ENCODE data around the gene CABP2. TPM values are rescaled to one million over a fixed set of nuclear protein-coding genes. Genes with fewer than 3 reads are reported as not detected.
"Not testable (repeated sequence)": the region's sequence is repeated elsewhere in the genome, so short reads cannot be mapped to it uniquely, and the experiment has no call there.

Gene CABP2
- total RNA-seq, 2 experiments from 2014 or later: not detected

GRCh38 chr11:67548555-67549110 is 25.4 kb upstream of the CABP2 start:
- Mint-ChIP-seq H3K4me3 (no peak overlapping the region), H3K4me1 (no peaks in the 10 kb centered on the region), H3K27me3 (peaks cover 18% of the 10 kb centered on the region), H3K27ac (no peak overlapping the region), H3K36me3 (ENCODE audit: low read depth) (no peaks in the 10 kb centered on the region), H3K9me3 (peaks cover 13% of the 10 kb centered on the region)
- DNase-seq: no peak
- ChIA-PET CTCF (interaction anchor here (0.7 to 0.8 kb wide), 2 partner anchors 166 to 245 kb away, joined by 3 to 4 read pairs; partner anchors contain the start of gene SSH3), POLR2A (no interaction called here)

DNA sequence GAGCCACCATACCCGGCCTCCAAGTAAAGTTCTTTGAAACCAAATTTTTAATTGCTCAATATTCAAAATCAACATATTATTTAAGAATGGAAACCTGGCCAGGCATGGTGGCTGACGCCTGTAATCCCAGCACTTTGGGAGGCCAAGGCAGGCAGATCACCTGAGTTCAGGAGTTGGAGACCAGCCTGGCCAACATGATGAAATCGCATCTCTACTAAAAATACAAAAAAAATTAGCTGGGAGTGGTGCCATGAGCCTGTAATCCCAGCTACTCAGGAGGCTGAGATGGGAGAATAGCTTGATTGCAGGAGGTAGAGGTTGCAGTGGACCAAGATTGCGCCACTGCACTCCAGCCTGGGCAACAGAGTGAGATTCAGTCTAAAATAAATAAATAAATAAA is 24.9 kb upstream of the CABP2 start:
- H3K4me3 Mint-ChIP-seq; H3K4me1 Mint-ChIP-seq; H3K27ac Mint-ChIP-seq; POLR2A ChIA-PET; H3K36me3 Mint-ChIP-seq (ENCODE audit: low read depth); DNase-seq: not testable (repeated sequence)
- Mint-ChIP-seq H3K9me3 (peaks cover 13% of the 10 kb centered on the region), H3K27me3 (peaks cover 18% of the 10 kb centered on the region)
- CTCF ChIA-PET: interaction anchor here (0.8 kb wide), 1 partner anchor 245 kb away, joined by 3 read pairs; the partner anchor contains the start of gene SSH3

GRCh38 chr11:67545280-67545679 is 22.0 kb upstream of the CABP2 start:
- ChIA-PET CTCF (interaction anchor here (0.6 kb wide), 1 partner anchor 16 kb away, joined by 6 read pairs; no protein-coding TSS in a partner anchor), POLR2A (no interaction called here)
- Mint-ChIP-seq H3K4me3 (no peak overlapping the region), H3K9me3 (peaks cover 4% of the 10 kb centered on the region), H3K36me3 (ENCODE audit: low read depth) (no peaks in the 10 kb centered on the region), H3K27ac (peak overlapping the region; percentile 13), H3K27me3 (peaks cover 5% of the 10 kb centered on the region), H3K4me1 (no peaks in the 10 kb centered on the region)
- DNase-seq: no peak

DNA sequence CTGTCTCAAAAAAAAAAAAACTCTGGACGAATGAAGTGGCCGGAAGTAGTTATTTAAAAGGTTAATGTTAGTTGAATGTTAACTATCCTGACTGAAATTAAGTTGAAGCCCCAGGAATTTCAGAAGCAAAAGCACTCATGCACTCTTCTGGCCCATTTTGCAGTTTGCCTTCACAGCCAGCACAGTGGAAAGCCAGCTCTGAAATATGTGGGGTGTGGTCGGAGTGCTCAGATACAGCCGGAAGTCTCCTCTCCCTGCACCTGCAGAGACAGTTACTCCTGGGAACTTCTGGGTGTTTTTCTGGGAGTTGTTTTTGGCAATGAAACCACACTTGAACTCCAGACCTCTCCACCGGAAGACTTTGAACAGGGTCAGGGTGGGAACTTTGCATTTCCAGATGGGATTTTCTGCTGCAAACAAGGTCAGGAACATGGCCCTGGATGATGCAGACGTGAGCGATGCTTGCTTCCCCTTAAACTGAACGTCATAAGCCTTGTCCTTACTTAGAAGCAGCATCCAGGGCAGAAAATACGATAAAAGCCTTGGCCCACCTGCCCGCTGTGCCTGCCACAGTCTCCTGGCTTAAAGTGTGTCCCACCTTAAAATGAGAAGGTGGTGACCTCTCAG is 21.5 kb upstream of the CABP2 start:
- DNase-seq: no peak
- no peak overlapping the region for H3K4me3 Mint-ChIP-seq
- no peaks in the 10 kb centered on the region for H3K9me3 Mint-ChIP-seq
- no peaks in the 10 kb centered on the region for H3K4me1 Mint-ChIP-seq
- POLR2A ChIA-PET: no interaction called here
- CTCF ChIA-PET: interaction anchor here (0.6 kb wide), 1 partner anchor 17 kb away, joined by 6 read pairs; no protein-coding TSS in a partner anchor
- no peak overlapping the region for H3K27ac Mint-ChIP-seq
- H3K27me3 Mint-ChIP-seq: no peaks in the 10 kb centered on the region
- H3K36me3 Mint-ChIP-seq (ENCODE audit: low read depth): no peaks in the 10 kb centered on the region

- Mint-ChIP-seq H3K4me1 (no peaks in the 10 kb centered on the region), H3K27me3 (no peaks in the 10 kb centered on the region), H3K27ac (no peak overlapping the region), H3K36me3 (ENCODE audit: low read depth) (no peaks in the 10 kb centered on the region), H3K9me3 (no peaks in the 10 kb centered on the region), H3K4me3 (no peak overlapping the region)
- POLR2A ChIA-PET: no interaction called here
- CTCF ChIA-PET: no interaction called here
- DNase-seq: no peak
These were observed 20.3 kb upstream of the CABP2 start for GRCh38 chr11:67543585-67543984.

- H3K27ac Mint-ChIP-seq: no peak overlapping the region
These were observed 19.7 kb upstream of the CABP2 start for GRCh38 chr11:67542971-67543370.

DNA sequence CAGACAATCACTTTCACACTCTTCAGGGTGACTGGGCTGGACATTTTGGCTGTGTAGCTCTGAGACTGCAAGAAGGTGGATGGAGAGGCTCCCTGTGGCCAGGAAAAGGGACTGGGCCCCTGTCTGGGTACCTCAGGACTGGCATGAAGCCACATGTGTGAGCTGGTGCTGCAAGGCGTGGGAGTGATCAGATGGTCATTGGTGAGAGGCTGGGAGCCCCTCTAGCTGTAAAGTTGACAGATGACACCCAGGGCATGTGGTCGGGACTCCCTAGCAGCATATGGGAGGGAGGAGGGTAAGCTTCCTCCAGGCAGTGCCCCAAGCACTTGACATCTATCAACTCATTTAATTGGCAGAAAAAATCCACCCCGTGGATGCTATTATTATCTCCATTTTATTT is 18.9 kb upstream of the CABP2 start:
- no peaks in the 10 kb centered on the region for H3K4me1 Mint-ChIP-seq
- ChIA-PET CTCF (interaction anchor here (0.6 to 0.8 kb wide), 3 partner anchors 10 to 41 kb away, joined by 3 to 5 read pairs (median 4); partner anchors contain the start of gene GSTP1), POLR2A (no interaction called here)
- H3K27me3 Mint-ChIP-seq: no peaks in the 10 kb centered on the region
- DNase-seq: no peak
- H3K9me3 Mint-ChIP-seq: no peaks in the 10 kb centered on the region
- H3K36me3 Mint-ChIP-seq (ENCODE audit: low read depth): no peaks in the 10 kb centered on the region
- no peak overlapping the region for H3K27ac Mint-ChIP-seq
- no peak overlapping the region for H3K4me3 Mint-ChIP-seq

More at GRCh38 chr11:67542971-67543370, 19.7 kb upstream of the CABP2 start:
- no peaks in the 10 kb centered on the region for H3K4me1 Mint-ChIP-seq
- H3K27me3 Mint-ChIP-seq: no peaks in the 10 kb centered on the region
- H3K9me3 Mint-ChIP-seq: no peaks in the 10 kb centered on the region
- ChIA-PET POLR2A (no interaction called here), CTCF (no interaction called here)
- H3K4me3 Mint-ChIP-seq: no peak overlapping the region
- no peaks in the 10 kb centered on the region for H3K36me3 Mint-ChIP-seq (ENCODE audit: low read depth)
- no peak for DNase-seq

- ChIA-PET POLR2A (no interaction called here), CTCF (interaction anchor here (1.0 kb wide), 1 partner anchor 10 kb away, joined by 3 read pairs; no protein-coding TSS in a partner anchor)
- Mint-ChIP-seq H3K9me3 (no peaks in the 10 kb centered on the region), H3K36me3 (ENCODE audit: low read depth) (no peaks in the 10 kb centered on the region), H3K4me1 (no peaks in the 10 kb centered on the region), H3K27me3 (no peaks in the 10 kb centered on the region), H3K27ac (no peak overlapping the region), H3K4me3 (no peak overlapping the region)
- no peak for DNase-seq
These were observed 18.0 kb upstream of the CABP2 start for GRCh38 chr11:67541198-67541597.

- Mint-ChIP-seq H3K27ac (no peak overlapping the region), H3K9me3 (peaks cover under 1% of the 10 kb centered on the region), H3K27me3 (no peaks in the 10 kb centered on the region), H3K36me3 (ENCODE audit: low read depth) (no peaks in the 10 kb centered on the region), H3K4me3 (no peak overlapping the region), H3K4me1 (no peaks in the 10 kb centered on the region)
- no peak for DNase-seq
- POLR2A ChIA-PET: no interaction called here
- CTCF ChIA-PET: no interaction called here
These were observed 16.3 kb upstream of the CABP2 start for GRCh38 chr11:67539550-67539949.

DNA sequence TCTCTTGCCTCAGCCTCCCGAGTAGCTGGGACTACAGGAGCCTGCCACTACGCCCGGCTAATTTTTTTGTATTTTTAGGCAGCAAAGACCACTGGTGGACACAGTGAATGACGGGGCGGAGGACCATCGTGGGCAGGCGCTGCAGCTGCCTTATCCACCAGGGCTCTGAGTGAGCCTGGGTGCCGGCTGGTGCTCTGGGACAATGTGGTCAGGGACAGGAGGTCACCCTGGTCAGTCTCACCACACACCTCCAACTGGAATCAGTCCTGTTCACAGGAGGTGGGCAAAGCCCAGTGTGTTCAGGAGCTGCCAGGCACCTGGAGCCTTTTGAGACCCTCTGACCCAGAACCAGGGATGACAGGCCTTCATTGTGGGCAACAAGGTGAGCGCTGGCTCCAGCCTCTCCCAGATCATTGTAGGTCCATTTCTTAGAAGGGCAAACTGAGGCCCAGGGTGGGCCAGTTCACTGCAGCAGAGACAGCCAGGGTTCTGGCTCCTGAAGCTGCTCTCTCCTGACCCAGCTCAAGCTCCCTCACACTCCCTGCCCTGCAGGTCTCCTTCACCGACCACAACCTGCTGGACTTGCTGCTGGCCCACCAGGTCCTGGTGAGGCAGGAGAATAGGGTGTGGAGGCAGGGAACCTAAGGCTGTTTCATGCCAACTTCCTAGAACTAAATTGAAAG is 15.7 kb upstream of the CABP2 start:
- Mint-ChIP-seq H3K9me3 (peaks cover 5% of the 10 kb centered on the region), H3K27ac (no peak overlapping the region), H3K36me3 (ENCODE audit: low read depth) (peaks cover 2% of the 10 kb centered on the region), H3K4me3 (no peak overlapping the region), H3K27me3 (no peaks in the 10 kb centered on the region), H3K4me1 (no peaks in the 10 kb centered on the region)
- DNase-seq: no peak
- CTCF ChIA-PET: no interaction called here
- POLR2A ChIA-PET: no interaction called here

DNA sequence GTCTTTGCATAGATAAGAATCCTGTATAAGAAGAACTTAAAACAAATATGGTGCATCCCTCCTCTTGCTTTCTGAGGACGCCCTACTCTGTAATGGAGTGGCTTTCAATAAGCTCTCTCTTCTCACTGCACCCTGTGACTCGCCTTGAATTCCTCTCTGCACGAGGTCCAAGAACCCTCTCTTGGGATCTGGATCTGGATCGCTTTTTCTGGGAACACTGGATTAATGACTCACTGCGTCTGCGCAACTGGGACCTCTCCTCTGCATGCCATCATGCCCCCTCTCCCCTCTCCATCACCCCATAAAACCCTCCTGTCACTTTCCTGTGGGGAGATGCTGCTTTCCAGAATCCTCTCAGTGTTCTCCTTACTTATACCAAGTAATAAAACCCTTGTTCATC is 15.1 kb upstream of the CABP2 start:
- Mint-ChIP-seq H3K4me1 (no peaks in the 10 kb centered on the region), H3K9me3 (peaks cover 9% of the 10 kb centered on the region), H3K27ac (no peak overlapping the region), H3K4me3 (no peak overlapping the region), H3K36me3 (ENCODE audit: low read depth) (peaks cover 4% of the 10 kb centered on the region), H3K27me3 (peaks cover 3% of the 10 kb centered on the region)
- CTCF ChIA-PET: interaction anchor here (0.8 kb wide), 1 partner anchor 13 kb away, joined by 3 read pairs; no protein-coding TSS in a partner anchor
- DNase-seq: no peak
- POLR2A ChIA-PET: no interaction called here

DNA sequence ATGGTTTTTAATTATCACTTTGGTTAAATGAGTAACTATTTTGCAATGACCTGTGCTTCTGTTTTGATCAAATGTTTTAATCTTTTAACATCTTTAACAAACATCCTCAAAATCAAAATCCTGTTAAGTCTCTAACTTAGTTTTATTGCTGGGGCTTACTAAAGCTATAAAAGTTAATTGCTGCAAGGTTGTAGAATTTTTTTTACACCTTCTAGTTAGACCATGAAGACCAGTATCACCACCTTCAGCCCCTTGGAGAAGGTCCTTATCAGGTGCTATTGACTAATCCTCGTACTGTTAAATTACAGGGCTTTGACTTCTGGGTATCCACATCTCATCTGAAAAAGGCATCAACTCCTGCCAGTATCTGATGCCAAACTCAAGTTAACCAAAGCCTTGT is 12.3 kb upstream of the CABP2 start:
- no peaks in the 10 kb centered on the region for H3K4me1 Mint-ChIP-seq
- POLR2A ChIA-PET: no interaction called here

GRCh38 chr11:67534070-67534679 is 10.9 kb upstream of the CABP2 start:
- Mint-ChIP-seq H3K36me3 (ENCODE audit: low read depth) (peaks cover 4% of the 10 kb centered on the region), H3K9me3 (peaks cover 18% of the 10 kb centered on the region), H3K4me3 (no peak overlapping the region), H3K27ac (no peak overlapping the region), H3K4me1 (no peaks in the 10 kb centered on the region), H3K27me3 (peaks cover 5% of the 10 kb centered on the region)
- no peak for DNase-seq
- ChIA-PET POLR2A (no interaction called here), CTCF (no interaction called here)

More for the DNA sequence above, 12.3 kb upstream of the CABP2 start:
- H3K9me3 Mint-ChIP-seq: peaks cover 18% of the 10 kb centered on the region
- no peak for DNase-seq
- no peak overlapping the region for H3K27ac Mint-ChIP-seq
- peaks cover 3% of the 10 kb centered on the region for H3K27me3 Mint-ChIP-seq
- H3K4me3 Mint-ChIP-seq: no peak overlapping the region
- CTCF ChIA-PET: interaction anchor here (1.0 to 1.8 kb wide), 2 partner anchors 9 to 24 kb away, joined by 3 to 4 read pairs; no protein-coding TSS in a partner anchor
- H3K36me3 Mint-ChIP-seq (ENCODE audit: low read depth): peaks cover 4% of the 10 kb centered on the region

Measured in activated CD4-positive, alpha-beta T cell treated with anti-CD3 and anti-CD28 coated beads, Interleukin-2, amount 10 ng/mL, durations not matched to agents 7 days and 5 days (primary cell).